ENCODE data around the gene TIAM1. TPM values are rescaled to one million over a fixed set of nuclear protein-coding genes. Genes with fewer than 3 reads are reported as not detected.

Gene TIAM1
- total RNA-seq, 1 donor from 2014 or later, result 35.4 TPM

- DNase-seq (ENCODE audit: low spot score, unreplicated experiment), result no peak
- Mint-ChIP-seq H3K9me3 (ENCODE audit: low read depth) (no peaks in the 10 kb centered on the region), H3K27ac (no peak overlapping the region), H3K4me3 (ENCODE audit: low read depth) (no peak overlapping the region), H3K4me1 (ENCODE audit: low read depth) (peaks cover 11% of the 10 kb centered on the region), H3K27me3 (no peaks in the 10 kb centered on the region), H3K36me3 (ENCODE audit: insufficient read depth) (peaks cover 17% of the 10 kb centered on the region)
- no peak for TF ChIP-seq CTCF (IDR thresholded peaks at IDR 0.05; ENCODE audit: unreplicated experiment)
Observed at GRCh38 chr21:31222142-31222541, 121.9 kb downstream of the TIAM1 start.

- Mint-ChIP-seq H3K4me3 (ENCODE audit: low read depth) (no peak overlapping the region), H3K36me3 (ENCODE audit: insufficient read depth) (peaks cover 17% of the 10 kb centered on the region), H3K4me1 (ENCODE audit: low read depth) (peaks cover 9% of the 10 kb centered on the region), H3K27me3 (no peaks in the 10 kb centered on the region), H3K9me3 (ENCODE audit: low read depth) (no peaks in the 10 kb centered on the region), H3K27ac (no peak overlapping the region)
- no peak for DNase-seq (ENCODE audit: low spot score, unreplicated experiment)
- no peak for TF ChIP-seq CTCF (IDR thresholded peaks at IDR 0.05; ENCODE audit: unreplicated experiment)
Observed at GRCh38 chr21:31221043-31221442, 123.0 kb downstream of the TIAM1 start.

- no peak overlapping the region for H3K4me3 Mint-ChIP-seq (ENCODE audit: low read depth)
- no peak for TF ChIP-seq CTCF (IDR thresholded peaks at IDR 0.05; ENCODE audit: unreplicated experiment)
- no peak overlapping the region for H3K27ac Mint-ChIP-seq
- no peak for DNase-seq (ENCODE audit: low spot score, unreplicated experiment)
- H3K36me3 Mint-ChIP-seq (ENCODE audit: insufficient read depth), result peaks cover 15% of the 10 kb centered on the region
- no peaks in the 10 kb centered on the region for H3K27me3 Mint-ChIP-seq
- peaks cover 9% of the 10 kb centered on the region for H3K4me1 Mint-ChIP-seq (ENCODE audit: low read depth)
- H3K9me3 Mint-ChIP-seq (ENCODE audit: low read depth), result no peaks in the 10 kb centered on the region
Observed at GRCh38 chr21:31220575-31220974, 123.5 kb downstream of the TIAM1 start.

GRCh38 chr21:31218830-31219608 is 125.0 kb downstream of the TIAM1 start:
- TF ChIP-seq CTCF (IDR thresholded peaks at IDR 0.05; ENCODE audit: unreplicated experiment), result no peak
- no peak overlapping the region for H3K4me3 Mint-ChIP-seq (ENCODE audit: low read depth)
- peaks cover 9% of the 10 kb centered on the region for H3K36me3 Mint-ChIP-seq (ENCODE audit: insufficient read depth)
- DNase-seq (ENCODE audit: low spot score, unreplicated experiment), result no peak
- no peaks in the 10 kb centered on the region for H3K27me3 Mint-ChIP-seq
- no peaks in the 10 kb centered on the region for H3K9me3 Mint-ChIP-seq (ENCODE audit: low read depth)
- H3K27ac Mint-ChIP-seq, result no peak overlapping the region
- H3K4me1 Mint-ChIP-seq (ENCODE audit: low read depth), result peaks cover 9% of the 10 kb centered on the region

- Mint-ChIP-seq H3K9me3 (ENCODE audit: low read depth) (no peaks in the 10 kb centered on the region), H3K4me1 (ENCODE audit: low read depth) (peaks cover 9% of the 10 kb centered on the region), H3K27me3 (no peaks in the 10 kb centered on the region), H3K27ac (peak overlapping the region; percentile 39), H3K36me3 (ENCODE audit: insufficient read depth) (peaks cover 5% of the 10 kb centered on the region), H3K4me3 (ENCODE audit: low read depth) (no peak overlapping the region)
- TF ChIP-seq CTCF (IDR thresholded peaks at IDR 0.05; ENCODE audit: unreplicated experiment), result no peak
- no peak for DNase-seq (ENCODE audit: low spot score, unreplicated experiment)
Observed at GRCh38 chr21:31216206-31216605, 127.9 kb downstream of the TIAM1 start.

Data from progenitor cell of endocrine pancreas (in vitro differentiated cells).